CD14-positive monocyte (primary cell): ENCODE results near the gene MMRN1. TPM values are rescaled to one million over a fixed set of nuclear protein-coding genes. Genes with fewer than 3 reads are reported as not detected.

Experiments used
- DNase-seq, 3 donors: peaks; one replicate each; pipeline ENCODE4 v3.0.0-alpha.2; 2011 to 2022
- H2AFZ ChIP-seq: 2 replicates; pipeline ENCODE4 v1.6.0; 2012; ENCODE audit warnings: mild to moderate bottlenecking, low read depth, low read length, inconsistent platforms; ENCODE audit not compliant: insufficient read depth, poor library complexity, severe bottlenecking
- H3K27ac ChIP-seq, 2 donors: 1 replicate in 1 of 2; 2 replicates in 1 of 2; pipeline ENCODE4 v1.5.1; 2012 to 2013; ENCODE audit warnings: low read length in 2 of 2, control low read depth in 1 of 2, inconsistent platforms in 1 of 2, low read depth in 1 of 2, mild to moderate bottlenecking in 1 of 2
- H3K27me3 ChIP-seq, 2 donors: one replicate each; pipeline versions ENCODE4 v1.6.0 to v1.6.1; 2011 to 2013; ENCODE audit warnings: low read length in 2 of 2; ENCODE audit not compliant: control insufficient read depth in 2 of 2, insufficient read depth in 2 of 2
- H3K36me3 ChIP-seq, 2 donors: replicated peaks in 1 of 2; 1 replicate in 1 of 2; 2 replicates in 1 of 2; pipeline versions ENCODE4 v1.5.1 to v1.6.1; 2012 to 2013; ENCODE audit warnings: low read length in 2 of 2, control low read depth in 1 of 2, inconsistent platforms in 1 of 2, mild to moderate bottlenecking in 1 of 2; ENCODE audit not compliant: insufficient read depth in 2 of 2, control insufficient read depth in 1 of 2
- H3K4me1 ChIP-seq, 2 donors: 1 replicate in 1 of 2; 2 replicates in 1 of 2; pipeline versions ENCODE4 v1.5.1 to v1.6.1; 2012 to 2013; ENCODE audit warnings: low read length in 2 of 2, control low read depth in 1 of 2, inconsistent platforms in 1 of 2, mild to moderate bottlenecking in 1 of 2, moderate library complexity in 1 of 2; ENCODE audit not compliant: insufficient read depth in 2 of 2, control insufficient read depth in 1 of 2
- H3K4me2 ChIP-seq: replicated peaks from 2 replicates; pipeline ENCODE3; 2012; ENCODE audit warnings: low read length, moderate library complexity, mild to moderate bottlenecking; ENCODE audit not compliant: poor library complexity, severe bottlenecking; ENCODE audit errors: extremely low read depth
- H3K4me3 ChIP-seq, 3 experiments: fragments of 200-600 bp in 1 of 3; sonication (generic) in 1 of 3; replicated peaks in 1 of 3; 1 replicate in 2 of 3; 2 replicates in 1 of 3; pipeline ENCODE4 v1.5.1; 2011 to 2013; ENCODE audit warnings: low read length in 3 of 3, mild to moderate bottlenecking in 3 of 3, control low read depth in 2 of 3, low read depth in 2 of 3, inconsistent platforms in 1 of 3, moderate library complexity in 1 of 3
- H3K79me2 ChIP-seq: 2 replicates; pipeline ENCODE4 v1.6.0; 2012; ENCODE audit warnings: mild to moderate bottlenecking, control low read depth, inconsistent platforms, low read length, moderate library complexity; ENCODE audit not compliant: insufficient read depth
- H3K9ac ChIP-seq: 2 replicates; pipeline ENCODE4 v1.6.0; 2017; ENCODE audit warnings: low read length, mild to moderate bottlenecking; ENCODE audit not compliant: insufficient read depth, poor library complexity, severe bottlenecking
- H3K9me3 ChIP-seq, 2 donors: replicated peaks in 1 of 2; 1 replicate in 1 of 2; 2 replicates in 1 of 2; pipeline versions ENCODE4 v1.5.1 to v1.6.1; 2012 to 2013; ENCODE audit warnings: low read length in 2 of 2, control low read depth in 1 of 2; ENCODE audit not compliant: control insufficient read depth in 1 of 2, insufficient read depth in 1 of 2
- H4K20me1 ChIP-seq: 2 replicates; pipeline ENCODE4 v1.6.0; 2012; ENCODE audit warnings: mild to moderate bottlenecking, low read length, control low read depth, moderate library complexity; ENCODE audit not compliant: insufficient read depth
- H3K27ac Mint-ChIP-seq, 7 donors: one replicate each; pipeline ENCODE4 v1.8.0; 2020; ENCODE audit warnings: mild to moderate bottlenecking in 7 of 7, mixed read lengths in 7 of 7, moderate library complexity in 6 of 7, inconsistent platforms in 2 of 7
- H3K27me3 Mint-ChIP-seq, 3 donors: one replicate each; pipeline ENCODE4 v1.8.0; 2021 to 2022; ENCODE audit warnings: low read depth in 3 of 3, mild to moderate bottlenecking in 3 of 3, mixed read lengths in 3 of 3, moderate library complexity in 3 of 3, inconsistent platforms in 1 of 3
- H3K36me3 Mint-ChIP-seq, 2 donors: one replicate each; pipeline ENCODE4 v1.8.0; 2020; ENCODE audit warnings: mixed read lengths in 2 of 2, inconsistent platforms in 1 of 2, mild to moderate bottlenecking in 1 of 2
- H3K4me1 Mint-ChIP-seq: one replicate; pipeline ENCODE4 v1.8.0; 2020; ENCODE audit warnings: mild to moderate bottlenecking, mixed read lengths
- H3K4me3 Mint-ChIP-seq, 2 donors: one replicate each; pipeline ENCODE4 v1.8.0; 2020; ENCODE audit warnings: mild to moderate bottlenecking in 2 of 2, mixed read lengths in 2 of 2, moderate library complexity in 1 of 2
- H3K9me3 Mint-ChIP-seq, 7 donors: one replicate each; pipeline ENCODE4 v1.8.0; 2020 to 2022; ENCODE audit warnings: mixed read lengths in 7 of 7, mild to moderate bottlenecking in 6 of 7, moderate library complexity in 6 of 7, inconsistent platforms in 2 of 7
- WGBS: methylation state at CpG from one replicate; pipeline ENCODE4 v1.1.5; 2013; ENCODE audit warnings: missing lambda C conversion rate; ENCODE audit not compliant: insufficient coverage; 5-methylcytosine and 5-hydroxymethylcytosine counted together
- intact Hi-C, 2 donors: fragments of 100-400 bp; cut with micrococcal nuclease; formaldehyde crosslinking; loops; one replicate each; pipeline versions ENCODE4 v1.15.0 to v1.15.1; 2023
- polyA plus RNA-seq, 3 donors: library from polyadenylated mRNA; depleted of rRNA in 1 of 3; unstranded in 2 of 3; stranded (reverse) in 1 of 3; fragments of 300-500 nt in 2 of 3; fragments of >200 nt in 1 of 3; fragmentation: Illumina TruSeq in 2 of 3; gene quantifications; 1 replicate in 2 of 3; 2 replicates in 1 of 3; pipeline ENCODE4 v1.2.3, GENCODE V29; 2012 to 2021
- TF ChIP-seq, protein P1 (sequence below): fragments of 200-600 bp; IDR thresholded peaks from one replicate; pipeline ENCODE4 v1.8.0; 2022; ENCODE audit warnings: antibody characterized with exemption, mild to moderate bottlenecking

MMRN1 gene
- polyA plus RNA-seq, 3 donors: 0.07 TPM; not detected in 2

DNA sequence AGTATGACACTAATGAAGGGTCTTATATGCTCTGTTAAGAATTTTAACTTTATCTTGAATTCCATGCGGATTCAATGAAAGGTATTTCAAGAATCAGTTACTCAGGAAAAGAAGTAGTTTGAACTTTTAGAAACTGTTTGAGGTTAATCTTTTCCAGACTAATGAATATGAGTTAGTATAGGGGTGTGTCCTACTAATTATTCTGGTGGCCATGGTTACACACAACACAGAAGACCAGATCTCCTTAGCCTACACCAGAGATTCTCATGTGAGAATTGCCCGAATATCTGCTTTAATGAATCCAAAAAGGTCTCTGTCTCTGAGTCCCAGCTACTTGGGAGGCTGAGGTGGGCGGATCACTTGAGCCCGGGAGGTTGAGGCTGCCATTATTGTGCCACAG is 100.4 kb downstream of the MMRN1 start:
- Mint-ChIP-seq H3K4me1 (no peaks in the 10 kb centered on the region), H3K27ac (peak overlapping the region in 1 of 7 donors; percentile 4), H3K4me3 (no peak overlapping the region), H3K27me3 (peaks cover 0 to 3% (median 0%) of the 10 kb centered on the region in 3 donors), H3K36me3 (no peaks in the 10 kb centered on the region), H3K9me3 (peaks cover 0 to under 1% (median 0%) of the 10 kb centered on the region in 7 donors)
- TF ChIP-seq, protein P1, sequence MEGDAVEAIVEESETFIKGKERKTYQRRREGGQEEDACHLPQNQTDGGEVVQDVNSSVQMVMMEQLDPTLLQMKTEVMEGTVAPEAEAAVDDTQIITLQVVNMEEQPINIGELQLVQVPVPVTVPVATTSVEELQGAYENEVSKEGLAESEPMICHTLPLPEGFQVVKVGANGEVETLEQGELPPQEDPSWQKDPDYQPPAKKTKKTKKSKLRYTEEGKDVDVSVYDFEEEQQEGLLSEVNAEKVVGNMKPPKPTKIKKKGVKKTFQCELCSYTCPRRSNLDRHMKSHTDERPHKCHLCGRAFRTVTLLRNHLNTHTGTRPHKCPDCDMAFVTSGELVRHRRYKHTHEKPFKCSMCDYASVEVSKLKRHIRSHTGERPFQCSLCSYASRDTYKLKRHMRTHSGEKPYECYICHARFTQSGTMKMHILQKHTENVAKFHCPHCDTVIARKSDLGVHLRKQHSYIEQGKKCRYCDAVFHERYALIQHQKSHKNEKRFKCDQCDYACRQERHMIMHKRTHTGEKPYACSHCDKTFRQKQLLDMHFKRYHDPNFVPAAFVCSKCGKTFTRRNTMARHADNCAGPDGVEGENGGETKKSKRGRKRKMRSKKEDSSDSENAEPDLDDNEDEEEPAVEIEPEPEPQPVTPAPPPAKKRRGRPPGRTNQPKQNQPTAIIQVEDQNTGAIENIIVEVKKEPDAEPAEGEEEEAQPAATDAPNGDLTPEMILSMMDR: no peak
- Histone ChIP-seq H3K9me3 (no peaks in the 10 kb centered on the region), H3K9ac (no peak overlapping the region), H3K4me3 (no peak overlapping the region), H3K27ac (no peak overlapping the region), H3K4me2 (no peak overlapping the region), H3K4me1 (no peaks in the 10 kb centered on the region), H4K20me1 (no peaks in the 10 kb centered on the region), H3K27me3 (no peaks in the 10 kb centered on the region), H3K36me3 (no peaks in the 10 kb centered on the region), H2AFZ (no peak overlapping the region), H3K79me2 (no peaks in the 10 kb centered on the region)
- 57% methylated on average over 1 of the region's 4 CpGs for WGBS
- no peak for DNase-seq
- intact Hi-C loops: no loop called here

DNA sequence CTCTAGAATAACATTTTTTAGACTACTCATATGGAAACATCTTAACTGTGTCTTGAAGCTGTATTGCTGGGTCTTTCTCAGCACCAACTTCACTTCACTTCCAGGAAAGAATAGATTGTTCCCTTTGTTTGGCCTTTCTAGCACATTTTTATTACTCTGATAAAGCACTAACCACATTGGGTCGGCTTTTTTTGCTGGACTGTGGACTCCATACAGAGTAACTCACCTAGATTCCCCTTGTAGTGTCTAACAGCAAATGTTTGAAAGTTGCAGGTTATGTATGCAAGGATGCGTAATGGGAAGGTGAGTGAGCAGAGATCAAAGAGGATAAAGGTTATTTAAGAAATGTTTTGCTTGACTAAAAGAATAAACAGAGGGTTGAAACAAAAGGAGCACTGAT is 101.2 kb downstream of the MMRN1 start:
- DNase-seq: no peak
- no peaks in the 10 kb centered on the region for H3K9me3 Mint-ChIP-seq
- peaks cover 0 to 3% (median 0%) of the 10 kb centered on the region in 3 donors for H3K27me3 Mint-ChIP-seq
- no peak overlapping the region for H3K27ac Mint-ChIP-seq
- TF ChIP-seq, protein P1: no peak
- H3K27me3 ChIP-seq: no peaks in the 10 kb centered on the region
- H3K27ac ChIP-seq: no peak overlapping the region
- intact Hi-C loops: no loop called here
- no peak overlapping the region for H3K9ac ChIP-seq
- no peak overlapping the region for H3K4me2 ChIP-seq
- no peaks in the 10 kb centered on the region for H3K36me3 ChIP-seq
- no peaks in the 10 kb centered on the region for H3K4me1 ChIP-seq
- no peaks in the 10 kb centered on the region for H4K20me1 ChIP-seq
- H3K4me1 Mint-ChIP-seq: no peaks in the 10 kb centered on the region
- H2AFZ ChIP-seq: no peak overlapping the region
- WGBS: 100% methylated on average over 1 of the region's 2 CpGs
- H3K9me3 ChIP-seq: no peaks in the 10 kb centered on the region
- no peaks in the 10 kb centered on the region for H3K79me2 ChIP-seq
- H3K4me3 ChIP-seq: no peak overlapping the region
- H3K36me3 Mint-ChIP-seq: no peaks in the 10 kb centered on the region
- H3K4me3 Mint-ChIP-seq: no peak overlapping the region
